ENCODE measurements around the gene SEC62. TPM values are rescaled to one million over a fixed set of nuclear protein-coding genes. Genes with fewer than 3 reads are reported as not detected.

Gene SEC62
- total RNA-seq, 1 experiment from 2014 or later, result 58.5 TPM

GRCh38 chr3:169970847-169971246 lies 4.2 kb downstream of the SEC62 start:
- peaks cover 37% of the 10 kb centered on the region for H3K4me1 Mint-ChIP-seq (ENCODE audit: insufficient read depth, unreplicated experiment)
- no TSS peak for BruUV-seq (replicated peaks)
- H3K4me3 Mint-ChIP-seq (ENCODE audit: unreplicated experiment), result no peak overlapping the region
- CTCF ChIA-PET, result interaction anchor here (0.5 kb wide), 1 partner anchor 79 kb away, joined by 4 read pairs; no protein-coding TSS in a partner anchor
- H3K27ac Mint-ChIP-seq (ENCODE audit: low read depth, unreplicated experiment), result no peak overlapping the region
- no peaks in the 10 kb centered on the region for H3K9me3 Mint-ChIP-seq (ENCODE audit: unreplicated experiment)
- TF ChIP-seq CTCF (IDR thresholded peaks at IDR 0.05; ENCODE audit: unreplicated experiment), result no peak
- POLR2A ChIA-PET, result interaction anchor here (0.6 kb wide), 1 partner anchor 34 kb away, joined by 3 read pairs; no protein-coding TSS in a partner anchor
- H3K27me3 Mint-ChIP-seq (ENCODE audit: insufficient read depth, unreplicated experiment), result no peaks in the 10 kb centered on the region
- intact Hi-C loops (cut with micrococcal nuclease), result no loop called here
- DNase-seq (ENCODE audit: unreplicated experiment), result no peak
- H3K36me3 Mint-ChIP-seq (ENCODE audit: insufficient read depth, unreplicated experiment), result peaks cover 18% of the 10 kb centered on the region

GRCh38 chr3:169971522-169971921 lies 4.9 kb downstream of the SEC62 start:
- Mint-ChIP-seq H3K27me3 (ENCODE audit: insufficient read depth, unreplicated experiment) (no peaks in the 10 kb centered on the region), H3K4me3 (ENCODE audit: unreplicated experiment) (no peak overlapping the region), H3K4me1 (ENCODE audit: insufficient read depth, unreplicated experiment) (peaks cover 31% of the 10 kb centered on the region), H3K36me3 (ENCODE audit: insufficient read depth, unreplicated experiment) (peaks cover 25% of the 10 kb centered on the region), H3K27ac (ENCODE audit: low read depth, unreplicated experiment) (no peak overlapping the region), H3K9me3 (ENCODE audit: unreplicated experiment) (no peaks in the 10 kb centered on the region)
- no TSS peak for BruUV-seq (replicated peaks)
- ChIA-PET POLR2A (interaction anchor here (0.6 kb wide), 1 partner anchor 33 kb away, joined by 3 read pairs; no protein-coding TSS in a partner anchor), CTCF (interaction anchor here (0.5 kb wide), 1 partner anchor 80 kb away, joined by 4 read pairs; no protein-coding TSS in a partner anchor)
- no peak for DNase-seq (ENCODE audit: unreplicated experiment)
- intact Hi-C loops (cut with micrococcal nuclease), result no loop called here
- TF ChIP-seq CTCF (IDR thresholded peaks at IDR 0.05; ENCODE audit: unreplicated experiment), result no peak

- no TSS peak for BruUV-seq (replicated peaks)
- intact Hi-C loops (cut with micrococcal nuclease), result no loop called here
- ChIA-PET POLR2A (interaction anchor here (0.7 to 3.5 kb wide), 2 partner anchors 13 to 27 kb away, joined by 3 to 20 read pairs; partner anchors contain the start of gene SEC62), CTCF (no interaction called here)
- Mint-ChIP-seq H3K27ac (ENCODE audit: low read depth, unreplicated experiment) (no peak overlapping the region), H3K27me3 (ENCODE audit: insufficient read depth, unreplicated experiment) (no peaks in the 10 kb centered on the region), H3K36me3 (ENCODE audit: insufficient read depth, unreplicated experiment) (peaks cover 79% of the 10 kb centered on the region), H3K4me3 (ENCODE audit: unreplicated experiment) (no peak overlapping the region), H3K9me3 (ENCODE audit: unreplicated experiment) (no peaks in the 10 kb centered on the region), H3K4me1 (ENCODE audit: insufficient read depth, unreplicated experiment) (peaks cover 12% of the 10 kb centered on the region)
- peak; percentile 44 for DNase-seq (ENCODE audit: unreplicated experiment)
- TF ChIP-seq CTCF (IDR thresholded peaks at IDR 0.05; ENCODE audit: unreplicated experiment), result no peak
Observed at GRCh38 chr3:169980055-169980454, 13.4 kb downstream of the SEC62 start.

- intact Hi-C loops (cut with micrococcal nuclease), result no loop called here
- no peak for DNase-seq (ENCODE audit: unreplicated experiment)
- peaks cover 10% of the 10 kb centered on the region for H3K4me1 Mint-ChIP-seq (ENCODE audit: insufficient read depth, unreplicated experiment)
- POLR2A ChIA-PET, result interaction anchor here (0.9 kb wide), 1 partner anchor 17 kb away, joined by 6 read pairs; the partner anchor contains the start of gene SEC62
- no peak overlapping the region for H3K4me3 Mint-ChIP-seq (ENCODE audit: unreplicated experiment)
- CTCF ChIA-PET, result interaction anchor here (0.6 to 1.0 kb wide), 2 partner anchors 17 to 107 kb away, joined by 3 read pairs; partner anchors contain the start of gene SEC62
- TSS peak; percentile 15 for BruUV-seq (replicated peaks)
- H3K27ac Mint-ChIP-seq (ENCODE audit: low read depth, unreplicated experiment), result no peak overlapping the region
- no peaks in the 10 kb centered on the region for H3K27me3 Mint-ChIP-seq (ENCODE audit: insufficient read depth, unreplicated experiment)
- TF ChIP-seq CTCF (IDR thresholded peaks at IDR 0.05; ENCODE audit: unreplicated experiment), result no peak
- H3K9me3 Mint-ChIP-seq (ENCODE audit: unreplicated experiment), result no peaks in the 10 kb centered on the region
- peaks cover 93% of the 10 kb centered on the region for H3K36me3 Mint-ChIP-seq (ENCODE audit: insufficient read depth, unreplicated experiment)
Observed at GRCh38 chr3:169984292-169984691, 17.7 kb downstream of the SEC62 start.

All from MCF 10A (cell line).